ENCODE data around the gene CEMP1. TPM values are rescaled to one million over a fixed set of nuclear protein-coding genes. Genes with fewer than 3 reads are reported as not detected.

CEMP1 gene
- total and polyA plus RNA-seq, 10 of the 15 experiments (the other 5 are each of a cell fraction or from before 2014, with no cell fraction given), result 0.05 to 8.2 (median 1.5) TPM; not detected in 5

DNA sequence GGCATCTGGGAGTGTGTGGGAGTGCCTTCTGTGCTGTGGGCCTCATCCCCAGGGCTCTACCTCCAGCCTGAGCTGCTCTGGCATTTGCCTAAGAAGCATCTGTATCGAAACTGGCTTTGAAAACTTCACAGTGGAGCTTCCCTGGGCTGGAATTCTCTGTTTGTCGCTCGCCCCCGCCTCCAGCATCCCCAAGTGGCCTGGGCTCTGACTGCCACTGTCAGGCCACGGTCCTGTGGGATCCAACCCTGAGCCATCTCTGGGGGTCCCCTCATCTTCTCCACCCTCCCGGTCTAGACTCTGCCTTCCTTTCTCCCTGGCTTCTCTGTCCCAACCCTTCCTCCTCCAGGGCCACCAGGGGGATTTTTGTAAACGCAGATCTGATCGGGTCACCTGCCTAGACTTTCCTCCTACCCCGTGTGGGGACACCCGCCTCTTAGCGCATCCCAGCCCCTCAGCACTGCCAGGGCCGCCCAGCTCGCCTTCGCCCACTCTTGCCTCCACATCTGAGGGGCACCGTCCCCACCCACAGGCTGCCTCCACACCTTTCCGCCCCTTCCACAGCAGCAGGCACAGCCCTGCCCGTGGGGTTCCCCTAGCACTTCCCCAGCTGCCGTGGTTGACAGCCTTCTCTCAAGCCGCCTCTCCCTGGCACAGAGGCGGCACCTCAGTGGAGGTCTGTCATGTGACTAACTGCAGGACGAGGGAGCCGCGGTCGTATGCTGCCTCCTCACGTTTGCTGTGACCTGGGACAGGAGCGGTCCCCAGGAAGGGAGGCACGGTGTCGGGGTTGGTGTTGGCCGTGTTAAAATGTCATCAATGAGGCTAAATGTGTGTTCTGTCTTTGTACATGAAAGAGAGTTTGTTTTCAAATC, 44.3 kb downstream of the CEMP1 start (continued):
- TF ChIP-seq USF1 (IDR thresholded peaks at IDR 0.05; ENCODE audit: borderline replicate concordance, extremely low read length, insufficient read depth, low read depth, low read length) (peak; percentile 87), CBX3 (IDR thresholded peaks at IDR 0.05; ENCODE audit: borderline replicate concordance, low read depth) (no peak), JUND (IDR thresholded peaks at IDR 0.05; ENCODE audit: low read depth, low read length) (no peak), RELA (IDR thresholded peaks at IDR 0.05; ENCODE audit: borderline replicate concordance, partially characterized antibody) (peak; percentile 92), BCLAF1 (IDR thresholded peaks at IDR 0.05) (no peak), MXI1 (IDR thresholded peaks at IDR 0.05; ENCODE audit: low read depth, low read length) (peak; percentile 76), MEF2B (IDR thresholded peaks at IDR 0.05; ENCODE audit: partially characterized antibody, poor library complexity, severe bottlenecking) (no peak), PBX3 (IDR thresholded peaks at IDR 0.05; ENCODE audit: insufficient replicate concordance, low read depth, low read length) (peak; percentile 71)
- TF ChIP-seq, protein P1, sequence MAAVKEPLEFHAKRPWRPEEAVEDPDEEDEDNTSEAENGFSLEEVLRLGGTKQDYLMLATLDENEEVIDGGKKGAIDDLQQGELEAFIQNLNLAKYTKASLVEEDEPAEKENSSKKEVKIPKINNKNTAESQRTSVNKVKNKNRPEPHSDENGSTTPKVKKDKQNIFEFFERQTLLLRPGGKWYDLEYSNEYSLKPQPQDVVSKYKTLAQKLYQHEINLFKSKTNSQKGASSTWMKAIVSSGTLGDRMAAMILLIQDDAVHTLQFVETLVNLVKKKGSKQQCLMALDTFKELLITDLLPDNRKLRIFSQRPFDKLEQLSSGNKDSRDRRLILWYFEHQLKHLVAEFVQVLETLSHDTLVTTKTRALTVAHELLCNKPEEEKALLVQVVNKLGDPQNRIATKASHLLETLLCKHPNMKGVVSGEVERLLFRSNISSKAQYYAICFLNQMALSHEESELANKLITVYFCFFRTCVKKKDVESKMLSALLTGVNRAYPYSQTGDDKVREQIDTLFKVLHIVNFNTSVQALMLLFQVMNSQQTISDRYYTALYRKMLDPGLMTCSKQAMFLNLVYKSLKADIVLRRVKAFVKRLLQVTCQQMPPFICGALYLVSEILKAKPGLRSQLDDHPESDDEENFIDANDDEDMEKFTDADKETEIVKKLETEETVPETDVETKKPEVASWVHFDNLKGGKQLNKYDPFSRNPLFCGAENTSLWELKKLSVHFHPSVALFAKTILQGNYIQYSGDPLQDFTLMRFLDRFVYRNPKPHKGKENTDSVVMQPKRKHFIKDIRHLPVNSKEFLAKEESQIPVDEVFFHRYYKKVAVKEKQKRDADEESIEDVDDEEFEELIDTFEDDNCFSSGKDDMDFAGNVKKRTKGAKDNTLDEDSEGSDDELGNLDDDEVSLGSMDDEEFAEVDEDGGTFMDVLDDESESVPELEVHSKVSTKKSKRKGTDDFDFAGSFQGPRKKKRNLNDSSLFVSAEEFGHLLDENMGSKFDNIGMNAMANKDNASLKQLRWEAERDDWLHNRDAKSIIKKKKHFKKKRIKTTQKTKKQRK (IDR thresholded peaks at IDR 0.05; ENCODE audit: low read depth, low read length), result no peak
- TF ChIP-seq, protein P2, sequence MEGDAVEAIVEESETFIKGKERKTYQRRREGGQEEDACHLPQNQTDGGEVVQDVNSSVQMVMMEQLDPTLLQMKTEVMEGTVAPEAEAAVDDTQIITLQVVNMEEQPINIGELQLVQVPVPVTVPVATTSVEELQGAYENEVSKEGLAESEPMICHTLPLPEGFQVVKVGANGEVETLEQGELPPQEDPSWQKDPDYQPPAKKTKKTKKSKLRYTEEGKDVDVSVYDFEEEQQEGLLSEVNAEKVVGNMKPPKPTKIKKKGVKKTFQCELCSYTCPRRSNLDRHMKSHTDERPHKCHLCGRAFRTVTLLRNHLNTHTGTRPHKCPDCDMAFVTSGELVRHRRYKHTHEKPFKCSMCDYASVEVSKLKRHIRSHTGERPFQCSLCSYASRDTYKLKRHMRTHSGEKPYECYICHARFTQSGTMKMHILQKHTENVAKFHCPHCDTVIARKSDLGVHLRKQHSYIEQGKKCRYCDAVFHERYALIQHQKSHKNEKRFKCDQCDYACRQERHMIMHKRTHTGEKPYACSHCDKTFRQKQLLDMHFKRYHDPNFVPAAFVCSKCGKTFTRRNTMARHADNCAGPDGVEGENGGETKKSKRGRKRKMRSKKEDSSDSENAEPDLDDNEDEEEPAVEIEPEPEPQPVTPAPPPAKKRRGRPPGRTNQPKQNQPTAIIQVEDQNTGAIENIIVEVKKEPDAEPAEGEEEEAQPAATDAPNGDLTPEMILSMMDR (IDR thresholded peaks at IDR 0.05 in 2 of 3, conservative IDR thresholded peaks at IDR 0.05 in 1 of 3; ENCODE audit: control insufficient read depth in 2 of 3, extremely low read depth in 1 of 3, insufficient read depth in 1 of 3, low read depth in 3 of 3, low read length in 3 of 3), result peak; percentile 49 to 95 (median 67); a peak in 5 of 6 replicates
- TF ChIP-seq, protein P3, sequence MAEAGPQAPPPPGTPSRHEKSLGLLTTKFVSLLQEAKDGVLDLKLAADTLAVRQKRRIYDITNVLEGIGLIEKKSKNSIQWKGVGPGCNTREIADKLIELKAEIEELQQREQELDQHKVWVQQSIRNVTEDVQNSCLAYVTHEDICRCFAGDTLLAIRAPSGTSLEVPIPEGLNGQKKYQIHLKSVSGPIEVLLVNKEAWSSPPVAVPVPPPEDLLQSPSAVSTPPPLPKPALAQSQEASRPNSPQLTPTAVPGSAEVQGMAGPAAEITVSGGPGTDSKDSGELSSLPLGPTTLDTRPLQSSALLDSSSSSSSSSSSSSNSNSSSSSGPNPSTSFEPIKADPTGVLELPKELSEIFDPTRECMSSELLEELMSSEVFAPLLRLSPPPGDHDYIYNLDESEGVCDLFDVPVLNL (IDR thresholded peaks at IDR 0.05; ENCODE audit: low read depth, low read length), result no peak
- TF ChIP-seq, protein P4, sequence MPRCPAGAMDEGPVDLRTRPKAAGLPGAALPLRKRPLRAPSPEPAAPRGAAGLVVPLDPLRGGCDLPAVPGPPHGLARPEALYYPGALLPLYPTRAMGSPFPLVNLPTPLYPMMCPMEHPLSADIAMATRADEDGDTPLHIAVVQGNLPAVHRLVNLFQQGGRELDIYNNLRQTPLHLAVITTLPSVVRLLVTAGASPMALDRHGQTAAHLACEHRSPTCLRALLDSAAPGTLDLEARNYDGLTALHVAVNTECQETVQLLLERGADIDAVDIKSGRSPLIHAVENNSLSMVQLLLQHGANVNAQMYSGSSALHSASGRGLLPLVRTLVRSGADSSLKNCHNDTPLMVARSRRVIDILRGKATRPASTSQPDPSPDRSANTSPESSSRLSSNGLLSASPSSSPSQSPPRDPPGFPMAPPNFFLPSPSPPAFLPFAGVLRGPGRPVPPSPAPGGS (IDR thresholded peaks at IDR 0.05; ENCODE audit: borderline replicate concordance, insufficient read depth, low read depth, low read length, poor library complexity, severe bottlenecking), result no peak
